K562 (cell line): Measurements from ENCODE around the gene ZNF554. TPM values are rescaled to one million over a fixed set of nuclear protein-coding genes. Genes with fewer than 3 reads are reported as not detected.

ENCODE experiments used
- ATAC-seq: fragments of 200-7000 bp; cut with Tn5 transposase; 3 replicates; pipeline ENCODE4 v1.9.1; 2020; ENCODE audit warnings: moderate library complexity
- BruUV-seq: library from RNA; stranded (reverse); fragments of 400-500 nt; replicated peaks from 2 replicates; lab custom pipeline; 2021; lab: Mats Ljungman, UMichigan
- CTCF ChIA-PET: fragments of 300-600 bp; formaldehyde crosslinking; extraction: SDS; loops from one replicate; lab custom pipeline; 2021; ENCODE audit warnings: low intra/inter-chr PET ratio; lab: Yijun Ruan, JAX
- POLR2A ChIA-PET: fragments of 300-600, 350-650 bp; sonication (Branson Sonifier 250); formaldehyde crosslinking; extraction: SDS; loops from one replicate; lab custom pipeline; 2021; ENCODE audit warnings: antibody characterized with exemption, inconsistent platforms; lab: Yijun Ruan, JAX
- DNase-seq, 4 experiments: peaks; one replicate each; pipeline versions ENCODE4 v3.0.0 to v3.0.0-alpha.2; 2011 to 2018; ENCODE audit warnings: low spot score in 3 of 4, mixed read lengths in 3 of 4; ENCODE audit errors: extremely low read depth in 1 of 4
- FAIRE-seq: peaks from 2 replicates; lab custom pipeline; 2011; peaks lifted over from hg19 to GRCh38; lab: Jason Lieb, UNC
- H2AFZ ChIP-seq: 2 replicates; pipeline ENCODE4 v1.6.0; 2011; ENCODE audit warnings: low read depth, low read length, control low read depth, inconsistent platforms
- H3K27ac ChIP-seq: fragments of 200-600 bp; 3 replicates; pipeline ENCODE4 v1.8.0; 2011; ENCODE audit warnings: low read depth, mild to moderate bottlenecking, control low read depth, inconsistent platforms, low read length, moderate library complexity, mixed read lengths; ENCODE audit errors: extremely low read depth
- H3K27me3 ChIP-seq, 2 experiments: fragments of 300-600 bp in 1 of 2; 2 replicates in 1 of 2; 3 replicates in 1 of 2; pipeline versions ENCODE4 v1.6.0 to v1.8.0; 2011; ENCODE audit warnings: inconsistent platforms in 2 of 2, low read length in 2 of 2, mild to moderate bottlenecking in 1 of 2, mixed read lengths in 1 of 2, moderate library complexity in 1 of 2; ENCODE audit not compliant: control insufficient read depth in 2 of 2, insufficient read depth in 2 of 2
- H3K36me3 ChIP-seq: fragments of 300-600 bp; 3 replicates; pipeline ENCODE4 v1.8.0; 2011; ENCODE audit warnings: mild to moderate bottlenecking, low read length, inconsistent platforms; ENCODE audit not compliant: control insufficient read depth, insufficient read depth
- H3K4me1 ChIP-seq, 2 experiments: fragments of 200-600 bp in 1 of 2; replicated peaks in 1 of 2; 2 replicates in 1 of 2; 3 replicates in 1 of 2; pipeline versions ENCODE4 v1.5.1 to v1.8.0; 2011; ENCODE audit warnings: inconsistent platforms in 2 of 2, low read length in 2 of 2, mild to moderate bottlenecking in 1 of 2, mixed read lengths in 1 of 2, moderate library complexity in 1 of 2; ENCODE audit not compliant: control insufficient read depth in 2 of 2, insufficient read depth in 2 of 2
- H3K4me2 ChIP-seq: 2 replicates; pipeline ENCODE4 v1.6.1; 2011; ENCODE audit warnings: low read length, control low read depth, inconsistent platforms, mixed read lengths; ENCODE audit not compliant: insufficient read depth
- H3K4me3 ChIP-seq: fragments of 200-600 bp; sonication (generic), shearing (Covaris generic); 2 replicates; pipeline ENCODE4 v1.5.1; 2016; ENCODE audit warnings: control low read depth, inconsistent platforms
- H3K79me2 ChIP-seq: fragments of 200-600 bp; 3 replicates; pipeline ENCODE4 v1.8.0; 2011; ENCODE audit warnings: low read length, inconsistent platforms; ENCODE audit not compliant: control insufficient read depth, insufficient read depth
- H3K9ac ChIP-seq, 2 experiments: 2 replicates each; pipeline versions ENCODE4 v1.6.0 to v1.6.1; 2011; ENCODE audit warnings: low read depth in 2 of 2, low read length in 2 of 2, control low read depth in 1 of 2, inconsistent platforms in 1 of 2, mild to moderate bottlenecking in 1 of 2, mixed read lengths in 1 of 2; ENCODE audit not compliant: insufficient read depth in 1 of 2
- H3K9me1 ChIP-seq: one replicate; pipeline ENCODE4 v1.6.0; 2011; ENCODE audit warnings: inconsistent platforms, mild to moderate bottlenecking, low read length, moderate library complexity; ENCODE audit not compliant: control insufficient read depth, insufficient read depth
- H3K9me3 ChIP-seq: replicated peaks from 2 replicates; pipeline ENCODE4 v1.5.1; 2011; ENCODE audit warnings: low read depth, low read length, inconsistent platforms; ENCODE audit not compliant: control insufficient read depth, insufficient read depth
- H4K20me1 ChIP-seq: replicated peaks from 2 replicates; pipeline ENCODE4 v1.6.1; 2011; ENCODE audit warnings: low read length, inconsistent platforms, mixed read lengths; ENCODE audit not compliant: control insufficient read depth, insufficient read depth
- CHD1 ChIP-seq: fragments of 200-600 bp; sonication (generic); IDR thresholded peaks from one replicate; pipeline ENCODE4 v1.6.1; 2012; ENCODE audit warnings: mild to moderate bottlenecking, moderate library complexity, low read length, inconsistent platforms
- JUNB ChIP-seq: fragments of 450-650 bp; formaldehyde crosslinking; conservative IDR thresholded peaks from 2 replicates; pipeline ENCODE4 v1.4.0; 2020; ENCODE audit warnings: mild to moderate bottlenecking
- MTA1 ChIP-seq: fragments of 450-650 bp; IDR thresholded peaks from 2 replicates; pipeline ENCODE4 v1.6.1; 2017; ENCODE audit warnings: borderline replicate concordance
- MYBL2 ChIP-seq, 2 experiments: fragments of 450-650 bp in 1 of 2; sonication (generic) in 1 of 2; formaldehyde crosslinking in 1 of 2; IDR thresholded peaks; 2 replicates each; pipeline versions ENCODE4 v1.6.1 to v1.8.1; 2017 to 2022; ENCODE audit warnings: borderline replicate concordance in 1 of 2, inconsistent platforms in 1 of 2, low read depth in 1 of 2, mild to moderate bottlenecking in 1 of 2, missing genetic modification reagents in 1 of 2, moderate library complexity in 1 of 2
- PATZ1 ChIP-seq: fragments of 250-450 bp; sonication (Bioruptor Pico); IDR thresholded peaks from 2 replicates; pipeline ENCODE4 v1.5.0; 2020; ENCODE audit warnings: mild to moderate bottlenecking, borderline replicate concordance
- TGIF2 ChIP-seq: sonication (generic); formaldehyde crosslinking; IDR thresholded peaks from 2 replicates; pipeline ENCODE4 v1.8.1; 2022; ENCODE audit warnings: mild to moderate bottlenecking, missing genetic modification reagents, moderate library complexity
- ZFP30 ChIP-seq: fragments of 250-450 bp; sonication (Bioruptor Pico); IDR thresholded peaks from 2 replicates; pipeline ENCODE4 v1.8.0; 2022; ENCODE audit warnings: moderate library complexity, mild to moderate bottlenecking, inconsistent platforms, borderline replicate concordance
- ZNF165 ChIP-seq: fragments of 250-450 bp; sonication (Bioruptor Pico); IDR thresholded peaks from 2 replicates; pipeline ENCODE4 v1.4.0; 2020; ENCODE audit warnings: borderline replicate concordance
- ZNF23 ChIP-seq: fragments of 250-450 bp; sonication (Bioruptor Pico); IDR thresholded peaks from 2 replicates; pipeline ENCODE4 v1.4.0; 2020; ENCODE audit warnings: mild to moderate bottlenecking
- WGBS: fragments of 100-300 bp; shearing (Covaris generic); methylation state at CpG from one replicate; pipeline ENCODE4 v1.1.6; 2016; ENCODE audit warnings: low coverage, mixed read lengths; ENCODE audit not compliant: insufficient coverage; ENCODE audit errors: missing lambda C conversion rate; 5-methylcytosine and 5-hydroxymethylcytosine counted together
- in situ Hi-C: fragments of 300-500 bp; cut with MboI; formaldehyde crosslinking; loops from 4 replicates; pipeline ENCODE4 v1.15.0; 2018; ENCODE audit warnings: inconsistent platforms, mixed read lengths
- intact Hi-C: fragments of 100-400 bp; cut with micrococcal nuclease; formaldehyde crosslinking; loops from 2 replicates; pipeline ENCODE4 v1.14.2; 2022
- polyA plus RNA-seq, 8 experiments: library from polyadenylated mRNA; depleted of rRNA in 4 of 8; stranded (reverse) in 5 of 8; unstranded in 3 of 8; fragments of >200 nt; fragmentation: Nextera tagmentation in 2 of 8; fragmentation: Illumina TruSeq in 1 of 8; extraction: Ambion mirVana in 2 of 8; extraction: Trizol in 1 of 8; gene quantifications; 2 replicates each; pipeline versions ENCODE4 v1.2.1 to v1.2.3, GENCODE V29; 2011 to 2014; ENCODE audit warnings: inconsistent platforms in 1 of 8, missing spikeins in 1 of 8
- total RNA-seq, 7 experiments: library from RNA; depleted of rRNA in 6 of 7; stranded (reverse); fragments of >200 nt in 6 of 7; fragmentation: Illumina TruSeq in 2 of 7; extraction: Trizol in 2 of 7; gene quantifications; 2 replicates each; pipeline versions ENCODE4 v1.2.1 to v1.2.3, GENCODE V29; 2011 to 2021; ENCODE audit warnings: low replicate concordance in 1 of 7

ZNF554 gene
- total and polyA plus RNA-seq, 9 of the 15 experiments (the other 6 are each of a cell fraction or from before 2014, with no cell fraction given) = 0.07 to 1.8 (median 1.1) TPM

GRCh38 chr19:2854849-2855248, 35.2 kb downstream of the ZNF554 start:
- FAIRE-seq (no peak), ATAC-seq (no peak)
- peaks cover 36% of the 10 kb centered on the region for H3K36me3 ChIP-seq
- no peak overlapping the region for H3K9ac ChIP-seq
- H3K79me2 ChIP-seq = no peaks in the 10 kb centered on the region
- ChIA-PET POLR2A (no interaction called here), CTCF (no interaction called here)
- 47% methylated on average over 3 of the region's 3 CpGs for WGBS
- H3K27me3 ChIP-seq = no peaks in the 10 kb centered on the region
- H3K27ac ChIP-seq = no peak overlapping the region
- intact Hi-C loops = no loop called here
- in situ Hi-C loops = no loop called here
- no peak overlapping the region for H2AFZ ChIP-seq
- no peak overlapping the region for H3K4me3 ChIP-seq
- H3K9me3 ChIP-seq = peaks cover 32% of the 10 kb centered on the region
- no TSS peak for BruUV-seq
- H3K4me1 ChIP-seq = peaks cover 0 to 5% of the 10 kb centered on the region in 2 experiments; a peak in 2 of 5 replicates
- TF ChIP-seq ZNF23 (CRISPR knock-in tag) (no peak), TGIF2 (no peak), MTA1 (no peak)
- TF ChIP-seq, all 486 proteins: peak for 0
- no peak for DNase-seq
- Histone ChIP-seq H3K4me2 (no peak overlapping the region), H4K20me1 (no peaks in the 10 kb centered on the region), H3K9me1 (no peaks in the 10 kb centered on the region)

- Histone ChIP-seq H3K9me3 (peaks cover 27% of the 10 kb centered on the region), H3K4me3 (no peak overlapping the region), H3K9me1 (no peaks in the 10 kb centered on the region), H3K4me2 (no peak overlapping the region), H3K79me2 (no peaks in the 10 kb centered on the region), H3K27me3 (no peaks in the 10 kb centered on the region), H4K20me1 (no peaks in the 10 kb centered on the region), H3K27ac (no peak overlapping the region), H3K4me1 (peaks cover 0 to 5% of the 10 kb centered on the region in 2 experiments; a peak in 2 of 5 replicates), H3K9ac (no peak overlapping the region), H2AFZ (no peak overlapping the region), H3K36me3 (peaks cover 23% of the 10 kb centered on the region)
- no TSS peak for BruUV-seq
- POLR2A ChIA-PET = interaction anchor here (0.8 kb wide), 1 partner anchor 52 kb away, joined by 3 read pairs; no protein-coding TSS in a partner anchor
- CTCF ChIA-PET = no interaction called here
- in situ Hi-C loops (no loop called here), intact Hi-C loops (no loop called here)
- ATAC-seq (no peak), DNase-seq (no peak), FAIRE-seq (no peak)
- WGBS = 16% methylated on average over 5 of the region's 5 CpGs
- TF ChIP-seq ZFP30 (CRISPR knock-in tag) = no peak
- no peak for TF ChIP-seq TGIF2
- no peak for TF ChIP-seq PATZ1 (CRISPR knock-in tag)
- no peak for TF ChIP-seq CHD1
- no peak for TF ChIP-seq ZNF165 (CRISPR knock-in tag)
- no peak for TF ChIP-seq JUNB (CRISPR knock-in tag)
- TF ChIP-seq MYBL2 (IDR thresholded peaks at IDR 0.05; ENCODE audit: low read depth) = no peak
- no peak for TF ChIP-seq MYBL2 (CRISPR knock-in tag; IDR thresholded peaks at IDR 0.05; ENCODE audit: borderline replicate concordance)
These were observed 36.9 kb downstream of the ZNF554 start for GRCh38 chr19:2856457-2857050.
